ENCODE data around the gene FOXP2.

FOXP2 gene

DNA sequence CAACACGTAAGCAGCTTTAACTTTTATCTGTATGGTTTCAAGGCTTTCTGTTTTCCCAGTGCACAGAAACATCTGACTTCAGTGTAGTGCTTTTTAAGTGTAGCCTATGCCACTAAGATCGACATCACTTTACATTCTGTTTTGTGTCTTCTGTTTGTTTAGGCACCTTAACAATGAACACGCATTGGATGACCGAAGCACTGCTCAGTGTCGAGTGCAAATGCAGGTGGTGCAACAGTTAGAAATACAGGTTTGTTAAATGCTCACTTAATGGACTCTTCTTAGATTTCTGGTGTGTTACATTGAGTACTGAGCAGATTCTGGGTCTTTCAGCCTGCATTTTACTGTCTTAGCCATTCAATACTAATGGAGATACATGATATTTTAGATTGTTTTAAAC lies 237.4 kb downstream of the FOXP2 start:
- no peak for DNase-seq (ENCODE audit: low spot score)
- TF ChIP-seq CTCF (IDR thresholded peaks at IDR 0.05), result no peak
- Histone ChIP-seq H3K4me3 (no peak overlapping the region), H3K27ac (no peak overlapping the region)

DNA sequence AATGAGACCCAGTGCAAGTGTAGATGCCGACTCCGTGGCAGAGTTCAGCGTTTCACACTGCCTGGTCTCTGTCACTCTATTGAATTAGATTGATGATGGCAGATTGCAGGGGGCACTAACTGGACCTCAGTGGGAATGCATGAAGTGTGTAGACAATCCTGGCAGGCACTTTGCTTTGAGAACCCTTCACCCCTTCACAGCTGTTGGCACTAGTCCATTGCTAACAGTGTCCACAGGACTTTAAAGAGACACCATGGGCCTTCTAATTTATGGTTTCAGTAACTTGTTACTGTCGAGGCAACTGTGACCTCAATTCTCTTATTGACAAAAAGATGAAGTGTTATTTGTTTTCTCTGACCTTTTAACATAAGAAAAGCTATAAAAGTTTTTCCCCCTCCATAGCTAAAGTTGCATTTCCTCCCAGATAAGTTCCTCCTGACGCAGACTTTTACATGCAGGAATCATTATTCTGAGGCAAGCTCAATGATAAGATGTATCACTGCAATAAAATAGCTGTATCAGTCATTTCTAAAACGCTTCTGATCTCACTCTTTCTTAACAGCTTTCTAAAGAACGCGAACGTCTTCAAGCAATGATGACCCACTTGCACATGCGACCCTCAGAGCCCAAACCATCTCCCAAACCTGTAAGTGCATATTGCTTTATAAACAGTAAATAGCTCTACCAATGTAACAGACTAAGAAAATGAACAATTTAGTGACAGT lies 238.9 kb downstream of the FOXP2 start:
- DNase-seq (ENCODE audit: low spot score), result no peak
- H3K4me3 ChIP-seq, result no peak overlapping the region

DNA sequence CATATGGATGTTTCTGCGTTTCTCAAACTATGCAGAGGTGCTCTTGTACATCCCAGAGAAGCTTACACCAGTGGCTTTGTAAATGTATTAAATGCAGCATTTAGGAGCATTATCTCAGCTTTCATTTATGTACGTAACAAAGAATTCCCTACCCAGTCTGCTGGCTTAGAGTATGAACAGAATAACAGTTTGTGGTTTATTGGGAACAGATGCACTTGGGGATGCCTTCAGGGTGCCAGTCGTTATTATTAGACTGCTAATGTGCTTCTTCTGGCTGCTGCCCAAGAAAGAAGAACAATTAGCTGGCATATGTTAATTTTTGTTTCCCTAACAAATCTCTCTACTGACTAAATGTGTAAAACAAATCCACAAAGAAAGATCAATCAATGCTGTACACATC lies 241.9 kb downstream of the FOXP2 start:
- no peak for DNase-seq (ENCODE audit: low spot score)
- no peak for TF ChIP-seq CTCF (IDR thresholded peaks at IDR 0.05)
- no peak overlapping the region for H3K4me3 ChIP-seq
- H3K27ac ChIP-seq, result no peak overlapping the region

More for the DNA sequence above, 238.9 kb downstream of the FOXP2 start:
- no peak for TF ChIP-seq CTCF (IDR thresholded peaks at IDR 0.05)
- no peak overlapping the region for H3K27ac ChIP-seq

- no peak for TF ChIP-seq CTCF (IDR thresholded peaks at IDR 0.05)
- Histone ChIP-seq H3K27ac (no peak overlapping the region), H3K4me3 (no peak overlapping the region)
- no peak for DNase-seq (ENCODE audit: low spot score)
Measured at GRCh38 chr7:114657279-114657678, 242.7 kb downstream of the FOXP2 start.

- Histone ChIP-seq H3K27ac (no peak overlapping the region), H3K4me3 (no peak overlapping the region)
- no peak for TF ChIP-seq CTCF (IDR thresholded peaks at IDR 0.05)
- no peak for DNase-seq (ENCODE audit: low spot score)
Measured at GRCh38 chr7:114658216-114658615, 243.6 kb downstream of the FOXP2 start.

- TF ChIP-seq CTCF (IDR thresholded peaks at IDR 0.05), result no peak
- H3K27ac ChIP-seq, result no peak overlapping the region
- no peak for DNase-seq (ENCODE audit: low spot score)
Measured at GRCh38 chr7:114659409-114660125, 245.0 kb downstream of the FOXP2 start.

GRCh38 chr7:114660126-114660486 lies 245.5 kb downstream of the FOXP2 start:
- Histone ChIP-seq H3K4me3 (no peak overlapping the region), H3K27ac (no peak overlapping the region)
- TF ChIP-seq CTCF (IDR thresholded peaks at IDR 0.05), result no peak
- DNase-seq (ENCODE audit: low spot score), result no peak

More at GRCh38 chr7:114659409-114660125, 245.0 kb downstream of the FOXP2 start:
- no peak overlapping the region for H3K4me3 ChIP-seq
